ENCODE results near the gene OR5D16. TPM values are rescaled to one million over a fixed set of nuclear protein-coding genes. Genes with fewer than 3 reads are reported as not detected.
"Not testable (repeated sequence)": the region's sequence is repeated elsewhere in the genome, so short reads cannot be mapped to it uniquely, and the experiment has no call there.

The OR5D16 gene
- total RNA-seq, 1 experiment from 2014 or later = not detected

- H3K4me1 ChIP-seq (replicated peaks); H3K36me3 ChIP-seq; H3K27me3 ChIP-seq (replicated peaks); H3K9me3 ChIP-seq (replicated peaks); DNase-seq (ENCODE audit: low read depth in 1 of 2, low spot score in 2 of 2); H3K4me3 ChIP-seq; H3K27ac ChIP-seq: not testable (repeated sequence)
Observed at GRCh38 chr11:55882997-55883396, 44.4 kb downstream of the OR5D16 start, which contains the start of gene TRIM51. Gene TRIM51 (plus strand): TSS chr11:55883297. CDS start chr11:55885429, 2,132 bp downstream.

- not testable (repeated sequence) for H3K27ac ChIP-seq; H3K27me3 ChIP-seq (replicated peaks); H3K4me3 ChIP-seq; H3K36me3 ChIP-seq; H3K4me1 ChIP-seq (replicated peaks); H3K9me3 ChIP-seq (replicated peaks); DNase-seq (ENCODE audit: low read depth in 1 of 2, low spot score in 2 of 2)
Observed at GRCh38 chr11:55884995-55885394, 46.4 kb downstream of the OR5D16 start.

DNA sequence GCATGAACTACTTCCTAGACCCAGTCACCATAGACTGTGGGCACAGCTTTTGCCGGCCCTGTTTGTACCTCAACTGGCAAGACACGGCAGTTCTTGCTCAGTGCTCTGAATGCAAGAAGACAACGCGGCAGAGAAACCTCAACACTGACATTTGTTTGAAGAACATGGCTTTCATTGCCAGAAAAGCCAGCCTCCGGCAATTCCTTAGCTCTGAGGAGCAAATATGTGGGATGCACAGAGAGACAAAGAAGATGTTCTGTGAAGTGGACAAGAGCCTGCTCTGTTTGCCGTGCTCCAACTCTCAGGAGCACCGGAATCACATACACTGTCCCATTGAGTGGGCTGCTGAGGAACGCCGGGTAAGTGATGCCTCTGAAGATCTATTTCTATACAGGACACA lies 46.9 kb downstream of the OR5D16 start:
- not testable (repeated sequence) for H3K36me3 ChIP-seq; DNase-seq (ENCODE audit: low read depth in 1 of 2, low spot score in 2 of 2); H3K27ac ChIP-seq

More for the DNA sequence above, 46.9 kb downstream of the OR5D16 start:
- not testable (repeated sequence) for H3K4me1 ChIP-seq (replicated peaks); H3K4me3 ChIP-seq; H3K9me3 ChIP-seq (replicated peaks); H3K27me3 ChIP-seq (replicated peaks)

Other genes with a start within 250 kb of the OR5D16 start
- not detected in 2 replicates for gene OR4C11, start 231.1 kb upstream of the OR5D16 start, total RNA-seq (2014; rRNA removed; shearing (Covaris generic))
- gene OR4P4, start 203.6 kb upstream of the OR5D16 start, total RNA-seq (2014; rRNA removed; shearing (Covaris generic)) = not detected in 2 replicates
- not detected in 2 replicates for gene OR4S2, start 190.4 kb upstream of the OR5D16 start, total RNA-seq (2014; rRNA removed; shearing (Covaris generic))
- gene OR4C6, start 176.6 kb upstream of the OR5D16 start, total RNA-seq (2014; rRNA removed; shearing (Covaris generic)) = not detected in 2 replicates
- gene OR5D13, start 65.3 kb upstream of the OR5D16 start, total RNA-seq (2014; rRNA removed; shearing (Covaris generic)) = not detected in 2 replicates
- not detected in 2 replicates for gene OR5D14, start 43.2 kb upstream of the OR5D16 start, total RNA-seq (2014; rRNA removed; shearing (Covaris generic))
- not detected in 2 replicates for gene OR5L1, start 27.4 kb upstream of the OR5D16 start, total RNA-seq (2014; rRNA removed; shearing (Covaris generic))
- gene OR5D18, start 19.1 kb upstream of the OR5D16 start, total RNA-seq (2014; rRNA removed; shearing (Covaris generic)) = not detected in 2 replicates
- gene OR5L2, start 11.5 kb upstream of the OR5D16 start, total RNA-seq (2014; rRNA removed; shearing (Covaris generic)) = not detected in 2 replicates
- gene TRIM51, start 44.5 kb downstream of the OR5D16 start, total RNA-seq (2014; rRNA removed; shearing (Covaris generic)) = not detected in 2 replicates
- not detected in 2 replicates for gene OR5W2, start 75.8 kb downstream of the OR5D16 start, total RNA-seq (2014; rRNA removed; shearing (Covaris generic))
- not detected in 2 replicates for gene OR5I1, start 97.6 kb downstream of the OR5D16 start, total RNA-seq (2014; rRNA removed; shearing (Covaris generic))
- gene OR10AG1, start 131.2 kb downstream of the OR5D16 start, total RNA-seq (2014; rRNA removed; shearing (Covaris generic)) = not detected in 2 replicates
- not detected in 2 replicates for gene OR5F1, start 155.9 kb downstream of the OR5D16 start, total RNA-seq (2014; rRNA removed; shearing (Covaris generic))
- gene OR5AS1, start 188.9 kb downstream of the OR5D16 start, total RNA-seq (2014; rRNA removed; shearing (Covaris generic)) = not detected in 2 replicates